WERI-Rb-1 (cell line): ENCODE data around the gene RNF43.

Experiments used
- DNase-seq: peaks from one replicate; pipeline ENCODE4 v3.0.0-alpha.2; 2020
- H3K27ac ChIP-seq: fragments of 250-450 bp; sonication (Bioruptor Pico); 2 replicates; pipeline ENCODE4 v1.5.1; 2020; ENCODE audit warnings: mild to moderate bottlenecking, moderate library complexity
- H3K27me3 ChIP-seq: fragments of 250-450 bp; sonication (Bioruptor Pico); 2 replicates; pipeline ENCODE4 v1.5.1; 2021; ENCODE audit warnings: mild to moderate bottlenecking, low read depth, moderate library complexity; ENCODE audit not compliant: insufficient read depth, severe bottlenecking
- H3K36me3 ChIP-seq: fragments of 250-450 bp; sonication (Bioruptor Pico); 2 replicates; pipeline ENCODE4 v1.5.1; 2020; ENCODE audit warnings: mild to moderate bottlenecking, moderate library complexity
- H3K4me3 ChIP-seq: 2 replicates; pipeline ENCODE4 v1.5.1; 2011; ENCODE audit warnings: low read depth, mild to moderate bottlenecking, control low read depth, low read length
- H3K9me3 ChIP-seq: fragments of 250-450 bp; sonication (Bioruptor Pico); 2 replicates; pipeline ENCODE4 v1.5.1; 2021; ENCODE audit warnings: mild to moderate bottlenecking, moderate library complexity; ENCODE audit not compliant: severe bottlenecking
- TF ChIP-seq, protein P1 (sequence below): IDR thresholded peaks from 2 replicates; pipeline ENCODE4 v1.5.1; 2011; ENCODE audit warnings: low read depth, mild to moderate bottlenecking, control low read depth, inconsistent platforms, low read length

Gene RNF43

DNA sequence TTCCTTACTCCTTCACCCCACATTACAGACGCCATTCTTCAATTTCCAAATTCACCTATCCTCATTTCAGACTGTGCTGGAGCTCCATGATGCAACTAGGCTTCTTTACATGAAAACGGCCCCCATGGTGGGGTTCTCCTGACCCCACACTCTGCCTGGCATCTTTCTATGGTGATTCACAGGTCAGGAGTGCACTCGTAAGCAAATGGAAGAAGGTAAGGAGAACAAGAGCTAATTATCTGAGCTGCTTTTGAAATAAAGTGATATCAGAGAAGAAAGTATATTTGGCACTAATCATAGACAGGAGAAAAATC is 37.9 kb downstream of the RNF43 start:
- Histone ChIP-seq H3K9me3 (no peaks in the 10 kb centered on the region), H3K27me3 (no peaks in the 10 kb centered on the region), H3K4me3 (no peak overlapping the region), H3K27ac (no peak overlapping the region), H3K36me3 (no peaks in the 10 kb centered on the region)
- DNase-seq: no peak
- TF ChIP-seq, protein P1, sequence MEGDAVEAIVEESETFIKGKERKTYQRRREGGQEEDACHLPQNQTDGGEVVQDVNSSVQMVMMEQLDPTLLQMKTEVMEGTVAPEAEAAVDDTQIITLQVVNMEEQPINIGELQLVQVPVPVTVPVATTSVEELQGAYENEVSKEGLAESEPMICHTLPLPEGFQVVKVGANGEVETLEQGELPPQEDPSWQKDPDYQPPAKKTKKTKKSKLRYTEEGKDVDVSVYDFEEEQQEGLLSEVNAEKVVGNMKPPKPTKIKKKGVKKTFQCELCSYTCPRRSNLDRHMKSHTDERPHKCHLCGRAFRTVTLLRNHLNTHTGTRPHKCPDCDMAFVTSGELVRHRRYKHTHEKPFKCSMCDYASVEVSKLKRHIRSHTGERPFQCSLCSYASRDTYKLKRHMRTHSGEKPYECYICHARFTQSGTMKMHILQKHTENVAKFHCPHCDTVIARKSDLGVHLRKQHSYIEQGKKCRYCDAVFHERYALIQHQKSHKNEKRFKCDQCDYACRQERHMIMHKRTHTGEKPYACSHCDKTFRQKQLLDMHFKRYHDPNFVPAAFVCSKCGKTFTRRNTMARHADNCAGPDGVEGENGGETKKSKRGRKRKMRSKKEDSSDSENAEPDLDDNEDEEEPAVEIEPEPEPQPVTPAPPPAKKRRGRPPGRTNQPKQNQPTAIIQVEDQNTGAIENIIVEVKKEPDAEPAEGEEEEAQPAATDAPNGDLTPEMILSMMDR: no peak

DNA sequence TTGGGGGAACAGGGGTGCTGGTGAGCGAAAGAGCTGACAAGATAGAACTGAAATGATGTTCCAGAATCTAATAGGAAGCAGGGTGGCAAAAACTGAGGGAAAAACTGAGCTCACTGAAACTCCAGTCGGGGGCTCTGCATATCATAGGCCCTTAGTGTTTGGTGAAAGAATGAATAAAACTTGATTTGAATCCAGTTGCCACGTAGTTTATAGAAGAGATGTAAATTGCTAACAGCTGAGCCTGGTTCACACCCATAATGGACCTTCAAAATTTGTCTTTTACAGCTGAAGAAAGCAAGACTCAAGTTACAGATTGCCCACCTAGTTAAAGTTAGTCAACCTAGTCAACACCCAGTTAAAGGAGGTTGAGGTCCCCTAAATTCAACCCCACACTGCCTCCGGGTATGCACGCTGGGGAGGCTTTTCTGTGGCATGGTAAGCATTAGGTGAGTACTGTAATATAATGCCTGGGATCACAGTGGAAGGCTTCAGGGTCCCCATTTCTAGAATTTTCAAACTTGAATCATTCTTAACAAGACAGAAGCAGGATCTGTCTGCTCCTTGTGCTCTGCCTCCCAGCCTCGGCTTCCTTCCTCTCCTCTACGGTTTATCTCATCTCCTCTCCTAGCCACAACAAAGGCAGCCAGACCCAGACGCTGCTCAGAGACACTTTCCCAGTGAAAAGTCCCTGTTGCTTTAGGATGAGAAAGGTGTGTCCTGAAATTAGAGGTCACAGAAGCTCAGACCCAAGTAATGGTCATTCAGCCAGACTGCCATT is 38.4 kb downstream of the RNF43 start:
- no peak for DNase-seq
- Histone ChIP-seq H3K4me3 (no peak overlapping the region), H3K27me3 (no peaks in the 10 kb centered on the region), H3K9me3 (no peaks in the 10 kb centered on the region), H3K27ac (no peak overlapping the region), H3K36me3 (no peaks in the 10 kb centered on the region)
- TF ChIP-seq, protein P1: no peak

DNA sequence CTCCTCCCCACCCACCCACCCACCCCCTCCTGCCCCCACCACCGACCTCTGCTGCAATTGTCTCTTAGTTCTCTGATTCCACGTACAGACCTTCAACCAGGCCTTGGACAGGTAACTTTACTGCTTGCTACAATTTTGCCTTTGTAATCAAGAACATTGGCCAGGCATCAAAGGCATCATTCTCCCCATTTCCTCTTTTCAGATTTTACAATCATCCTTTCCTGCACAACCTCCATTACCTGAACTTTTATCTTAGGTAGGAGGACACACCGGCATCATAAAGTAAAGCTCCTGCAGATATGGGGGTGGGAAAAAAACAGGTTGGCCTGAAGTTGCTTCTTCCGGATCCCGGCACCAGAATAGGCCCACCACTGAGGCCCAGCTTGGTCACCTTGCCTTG is 39.7 kb downstream of the RNF43 start:
- TF ChIP-seq, protein P1: no peak
- DNase-seq: no peak
- Histone ChIP-seq H3K36me3 (no peaks in the 10 kb centered on the region), H3K27me3 (no peaks in the 10 kb centered on the region), H3K9me3 (no peaks in the 10 kb centered on the region), H3K4me3 (no peak overlapping the region), H3K27ac (no peak overlapping the region)

DNA sequence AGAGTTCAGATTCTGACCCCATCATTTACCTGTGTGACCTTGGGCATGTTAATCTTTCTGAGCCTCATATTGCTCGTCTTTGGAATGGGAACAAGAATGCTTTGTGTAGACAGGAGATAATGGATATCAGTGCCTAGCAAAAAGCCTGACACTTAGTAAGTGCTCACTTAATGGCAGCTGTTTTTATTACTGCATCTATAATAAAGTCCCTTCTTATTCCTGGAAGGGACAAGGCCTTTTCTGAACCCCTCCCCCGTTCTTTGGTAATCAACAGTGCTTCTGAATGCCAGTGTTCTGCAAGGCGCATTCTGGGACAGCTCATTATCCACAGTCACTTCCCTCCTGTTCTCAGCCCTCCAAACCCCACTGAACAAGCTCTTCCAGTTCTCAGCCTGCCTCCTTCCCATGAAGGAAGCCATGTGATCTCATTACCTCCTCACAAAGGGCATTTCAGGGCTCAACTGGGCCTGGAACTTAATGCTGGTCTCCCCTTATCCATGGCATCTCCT is 40.2 kb downstream of the RNF43 start:
- Histone ChIP-seq H3K36me3 (no peaks in the 10 kb centered on the region), H3K27ac (no peak overlapping the region), H3K4me3 (no peak overlapping the region), H3K9me3 (no peaks in the 10 kb centered on the region), H3K27me3 (no peaks in the 10 kb centered on the region)
- DNase-seq: no peak
- TF ChIP-seq, protein P1: no peak

DNA sequence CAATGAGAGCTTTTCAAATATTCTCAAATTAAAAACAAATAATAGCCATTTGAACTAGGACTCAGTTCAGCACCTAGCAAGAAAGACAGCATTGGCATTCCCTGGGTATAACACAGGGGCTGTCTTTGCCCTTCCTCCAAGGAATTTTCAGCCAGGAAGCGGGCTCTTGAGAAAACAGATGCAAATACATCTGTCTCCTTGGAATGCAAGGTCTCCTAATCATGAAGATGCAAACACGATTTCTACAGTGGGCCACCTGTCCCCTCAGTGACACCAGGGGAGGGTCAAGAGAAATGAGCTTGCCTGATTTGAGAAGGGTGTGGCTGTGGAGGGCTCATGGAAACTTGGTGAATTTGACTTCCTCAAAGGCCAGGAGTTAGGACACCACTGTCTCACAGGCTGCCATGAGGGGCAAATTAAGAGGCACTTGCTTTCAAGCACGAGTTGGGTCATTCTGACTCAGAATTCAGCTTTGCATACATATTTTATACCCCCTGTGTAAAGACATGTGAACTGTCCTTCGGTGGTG is 40.8 kb downstream of the RNF43 start:
- Histone ChIP-seq H3K27me3 (no peaks in the 10 kb centered on the region), H3K27ac (no peak overlapping the region), H3K9me3 (no peaks in the 10 kb centered on the region), H3K4me3 (no peak overlapping the region), H3K36me3 (no peaks in the 10 kb centered on the region)
- TF ChIP-seq, protein P1: no peak
- no peak for DNase-seq

DNA sequence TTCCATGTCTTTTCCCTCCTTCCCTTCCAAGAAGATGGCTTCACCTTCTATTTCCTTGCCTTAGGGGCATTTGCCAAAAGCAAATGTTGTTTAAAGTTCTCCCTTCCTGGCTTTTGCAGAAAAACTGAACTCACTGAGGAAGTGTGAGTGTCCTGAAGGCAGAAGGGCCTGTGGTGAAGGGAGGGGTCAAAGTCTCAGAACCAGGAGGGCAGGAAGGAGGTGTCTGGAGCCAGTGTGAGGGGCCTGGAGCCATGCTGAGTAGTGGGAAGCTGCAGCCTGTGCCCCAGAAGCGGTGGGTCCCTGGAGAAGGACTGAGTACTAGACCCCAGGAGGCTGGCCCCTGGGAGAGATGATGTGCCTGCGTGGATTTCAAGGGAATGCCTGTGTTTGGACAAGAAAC is 41.5 kb downstream of the RNF43 start:
- Histone ChIP-seq H3K4me3 (no peak overlapping the region), H3K9me3 (no peaks in the 10 kb centered on the region), H3K36me3 (no peaks in the 10 kb centered on the region), H3K27ac (no peak overlapping the region), H3K27me3 (no peaks in the 10 kb centered on the region)
- DNase-seq: no peak
- TF ChIP-seq, protein P1: no peak
